ENCODE measurements around the gene CBR3.

Gene CBR3

GRCh38 chr21:36156815-36157670 is 22.2 kb downstream of the CBR3 start, which contains the start of gene DOP1B:
Gene DOP1B (plus strand): TSS chr21:36156824. CDS start chr21:36164734, 7,910 bp downstream.
- peak; percentile 21 for DNase-seq

- no peak for DNase-seq
Measured at GRCh38 chr21:36159356-36159921, 24.6 kb downstream of the CBR3 start.

GRCh38 chr21:36160850-36161178 is 25.9 kb downstream of the CBR3 start:
- DNase-seq = no peak

GRCh38 chr21:36162631-36163030 is 27.8 kb downstream of the CBR3 start:
- DNase-seq = no peak

- DNase-seq = no peak
Measured at GRCh38 chr21:36163750-36164741, 29.2 kb downstream of the CBR3 start.

GRCh38 chr21:36165356-36165755 is 30.5 kb downstream of the CBR3 start:
- no peak for DNase-seq

- DNase-seq = no peak
Measured at GRCh38 chr21:36166705-36167104, 31.8 kb downstream of the CBR3 start.

GRCh38 chr21:36167541-36167940 is 32.7 kb downstream of the CBR3 start:
- no peak for DNase-seq

GRCh38 chr21:36169470-36170128 is 34.7 kb downstream of the CBR3 start:
- DNase-seq = no peak

GRCh38 chr21:36170823-36171222 is 35.9 kb downstream of the CBR3 start:
- DNase-seq = no peak

GRCh38 chr21:36171336-36171735 is 36.5 kb downstream of the CBR3 start:
- no peak for DNase-seq

GRCh38 chr21:36171741-36172331 is 37.0 kb downstream of the CBR3 start:
- no peak for DNase-seq

GRCh38 chr21:36174780-36175179 is 39.9 kb downstream of the CBR3 start:
- no peak for DNase-seq

GRCh38 chr21:36175771-36176565 is 41.1 kb downstream of the CBR3 start:
- DNase-seq = no peak

- no peak for DNase-seq
Measured at GRCh38 chr21:36178349-36178748, 43.5 kb downstream of the CBR3 start.

- DNase-seq = no peak
Measured at GRCh38 chr21:36179145-36179544, 44.3 kb downstream of the CBR3 start.

GRCh38 chr21:36180963-36181362 is 46.1 kb downstream of the CBR3 start:
- no peak for DNase-seq

- no peak for DNase-seq
Measured at GRCh38 chr21:36183144-36183795, 48.4 kb downstream of the CBR3 start.

GRCh38 chr21:36184545-36184944 is 49.7 kb downstream of the CBR3 start:
- no peak for DNase-seq

GRCh38 chr21:36185523-36185922 is 50.6 kb downstream of the CBR3 start:
- DNase-seq = no peak

GRCh38 chr21:36186081-36186480 is 51.2 kb downstream of the CBR3 start:
- no peak for DNase-seq

All from DMS79 treated with DMSO at 0.1 percent for 48 hours (cell line).